Neural cell (in vitro differentiated cells): ENCODE data around the gene TTC23L. TPM values are rescaled to one million over a fixed set of nuclear protein-coding genes. Genes with fewer than 3 reads are reported as not detected.

Experiments used
- H2AFZ ChIP-seq: fragments of 200-600, 300-800 bp; sonication (generic), shearing (Covaris generic); 2 replicates; pipeline ENCODE4 v1.6.0; 2014; ENCODE audit warnings: low read depth, mild to moderate bottlenecking, antibody characterized with exemption, low read length, moderate library complexity
- H3F3A ChIP-seq: fragments of 200-600 bp; shearing (Covaris generic); 2 replicates; pipeline ENCODE4 v1.6.1; 2016; ENCODE audit warnings: mild to moderate bottlenecking, moderate library complexity, mixed read lengths, antibody characterized with exemption, low read length; ENCODE audit not compliant: insufficient read depth, poor library complexity, severe bottlenecking
- H3K27ac ChIP-seq: fragments of 200-600, 300-800 bp; sonication (generic), shearing (Covaris generic); 2 replicates; pipeline ENCODE4 v1.5.1; 2014; ENCODE audit warnings: mild to moderate bottlenecking, low read length, moderate library complexity
- H3K27me3 ChIP-seq: fragments of 300-800, 200-600 bp; sonication (generic), shearing (Covaris generic); 2 replicates; pipeline ENCODE4 v1.6.0; 2014; ENCODE audit warnings: mild to moderate bottlenecking, low read depth, low read length, moderate library complexity; ENCODE audit not compliant: insufficient read depth
- H3K36me3 ChIP-seq: fragments of 300-800, 200-600 bp; sonication (generic), shearing (Covaris generic); 2 replicates; pipeline ENCODE4 v1.5.1; 2014; ENCODE audit warnings: mild to moderate bottlenecking, antibody characterized with exemption, low read length, moderate library complexity; ENCODE audit not compliant: insufficient read depth
- H3K4me2 ChIP-seq: fragments of 300-800, 200-600 bp; sonication (generic), shearing (Covaris generic); 2 replicates; pipeline ENCODE4 v1.6.0; 2014; ENCODE audit warnings: mild to moderate bottlenecking, low read length
- H3K4me3 ChIP-seq: fragments of 300-800, 200-600 bp; sonication (generic), shearing (Covaris generic); 2 replicates; pipeline ENCODE4 v1.5.1; 2014; ENCODE audit warnings: mild to moderate bottlenecking, low read length, moderate library complexity
- H3K79me2 ChIP-seq: fragments of 200-600 bp; shearing (Covaris generic); replicated peaks from 2 replicates; pipeline ENCODE4 v1.6.0; 2014; ENCODE audit warnings: mild to moderate bottlenecking, low read length, moderate library complexity; ENCODE audit not compliant: insufficient read depth
- H3K9ac ChIP-seq: fragments of 300-800, 200-600 bp; sonication (generic), shearing (Covaris generic); 2 replicates; pipeline ENCODE4 v1.6.1; 2016; ENCODE audit warnings: mild to moderate bottlenecking, low read length, mixed read lengths
- H3K9me2 ChIP-seq: fragments of 200-600 bp; shearing (Covaris generic); 2 replicates; pipeline ENCODE4 v1.6.1; 2016; ENCODE audit warnings: mild to moderate bottlenecking, low read length, mixed read lengths; ENCODE audit not compliant: insufficient read depth
- H3K9me3 ChIP-seq: fragments of 200-600, 300-800 bp; sonication (generic), shearing (Covaris generic); 2 replicates; pipeline ENCODE4 v1.6.1; 2016; ENCODE audit warnings: mild to moderate bottlenecking, mixed run types, low read length, moderate library complexity, mixed read lengths
- H4K20me1 ChIP-seq: fragments of 200-600 bp; shearing (Covaris generic); 2 replicates; pipeline ENCODE4 v1.6.1; 2016; ENCODE audit warnings: mild to moderate bottlenecking, mixed run types; ENCODE audit not compliant: insufficient read depth
- EP300 ChIP-seq: fragments of 450-650 bp; conservative IDR thresholded peaks from 2 replicates; pipeline ENCODE4 v1.6.1; 2014; ENCODE audit warnings: antibody characterized with exemption, mild to moderate bottlenecking, moderate library complexity; ENCODE audit not compliant: poor library complexity, severe bottlenecking
- EZH2 ChIP-seq: fragments of 200-600, 300-800 bp; shearing (Covaris generic), sonication (generic); IDR thresholded peaks from 2 replicates; pipeline ENCODE4 v1.6.1; 2014; ENCODE audit warnings: antibody characterized with exemption, low read length, borderline replicate concordance, mild to moderate bottlenecking; ENCODE audit not compliant: insufficient read depth, poor library complexity, severe bottlenecking
- MXI1 ChIP-seq: fragments of 450-650 bp; conservative IDR thresholded peaks from 2 replicates; pipeline ENCODE4 v1.6.1; 2014; ENCODE audit warnings: antibody characterized with exemption, mild to moderate bottlenecking; ENCODE audit not compliant: poor library complexity, severe bottlenecking
- POLR2AphosphoS5 ChIP-seq: IDR thresholded peaks from 2 replicates; pipeline ENCODE4 v1.6.1; 2012
- RAD21 ChIP-seq: fragments of 450-650 bp; conservative IDR thresholded peaks from 2 replicates; pipeline ENCODE4 v1.6.1; 2014; ENCODE audit warnings: antibody characterized with exemption, mild to moderate bottlenecking, moderate library complexity
- SMC3 ChIP-seq: fragments of 450-650 bp; conservative IDR thresholded peaks from 2 replicates; pipeline ENCODE4 v1.6.1; 2014; ENCODE audit warnings: antibody characterized with exemption, mild to moderate bottlenecking, moderate library complexity; ENCODE audit not compliant: poor library complexity
- TAF1 ChIP-seq: IDR thresholded peaks from 2 replicates; pipeline ENCODE4 v1.6.1; 2012; ENCODE audit warnings: low read depth
- polyA plus RNA-seq: library from polyadenylated mRNA; depleted of rRNA; stranded (reverse); fragments of >200 nt; gene quantifications from 2 replicates; pipeline ENCODE4 v1.2.3, GENCODE V29; 2014
- TF ChIP-seq, protein P1 (sequence below): fragments of 450-650 bp; IDR thresholded peaks from 2 replicates; pipeline ENCODE4 v1.5.1; 2014; ENCODE audit warnings: antibody characterized with exemption, mild to moderate bottlenecking, moderate library complexity; ENCODE audit not compliant: poor library complexity, severe bottlenecking
- TF ChIP-seq, protein P2 (sequence below): IDR thresholded peaks from 2 replicates; pipeline ENCODE4 v1.6.1; 2012; ENCODE audit warnings: borderline replicate concordance

TTC23L gene
- polyA plus RNA-seq, 1 donor from 2014 or later, result 8.3 TPM

DNA sequence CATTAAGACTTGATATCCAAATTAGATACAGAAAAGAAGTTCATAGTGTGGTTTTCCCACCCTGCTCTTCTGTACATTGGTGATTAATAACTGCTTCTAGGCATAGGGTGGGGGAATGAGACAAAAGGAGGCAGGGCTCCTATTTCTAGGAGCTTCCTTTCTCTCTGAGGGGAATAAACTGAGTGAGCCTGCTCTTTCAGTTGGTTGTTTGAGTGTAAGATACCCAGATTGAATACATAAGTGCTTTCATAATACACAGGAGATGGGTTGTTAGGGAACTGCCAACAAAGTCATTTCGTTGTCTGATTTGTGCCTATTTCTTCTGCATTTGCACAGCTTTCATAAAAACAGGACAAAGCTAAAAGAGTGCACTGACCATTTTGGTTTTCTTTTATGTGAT is 48.9 kb upstream of the TTC23L start:
- no peaks in the 10 kb centered on the region for H3K79me2 ChIP-seq
- no peaks in the 10 kb centered on the region for H3F3A ChIP-seq
- no peak overlapping the region for H3K4me3 ChIP-seq
- no peak overlapping the region for H3K9ac ChIP-seq
- no peak overlapping the region for H3K4me2 ChIP-seq
- H4K20me1 ChIP-seq, result no peaks in the 10 kb centered on the region
- no peak overlapping the region for H2AFZ ChIP-seq
- H3K36me3 ChIP-seq, result no peaks in the 10 kb centered on the region
- TF ChIP-seq, protein P1, sequence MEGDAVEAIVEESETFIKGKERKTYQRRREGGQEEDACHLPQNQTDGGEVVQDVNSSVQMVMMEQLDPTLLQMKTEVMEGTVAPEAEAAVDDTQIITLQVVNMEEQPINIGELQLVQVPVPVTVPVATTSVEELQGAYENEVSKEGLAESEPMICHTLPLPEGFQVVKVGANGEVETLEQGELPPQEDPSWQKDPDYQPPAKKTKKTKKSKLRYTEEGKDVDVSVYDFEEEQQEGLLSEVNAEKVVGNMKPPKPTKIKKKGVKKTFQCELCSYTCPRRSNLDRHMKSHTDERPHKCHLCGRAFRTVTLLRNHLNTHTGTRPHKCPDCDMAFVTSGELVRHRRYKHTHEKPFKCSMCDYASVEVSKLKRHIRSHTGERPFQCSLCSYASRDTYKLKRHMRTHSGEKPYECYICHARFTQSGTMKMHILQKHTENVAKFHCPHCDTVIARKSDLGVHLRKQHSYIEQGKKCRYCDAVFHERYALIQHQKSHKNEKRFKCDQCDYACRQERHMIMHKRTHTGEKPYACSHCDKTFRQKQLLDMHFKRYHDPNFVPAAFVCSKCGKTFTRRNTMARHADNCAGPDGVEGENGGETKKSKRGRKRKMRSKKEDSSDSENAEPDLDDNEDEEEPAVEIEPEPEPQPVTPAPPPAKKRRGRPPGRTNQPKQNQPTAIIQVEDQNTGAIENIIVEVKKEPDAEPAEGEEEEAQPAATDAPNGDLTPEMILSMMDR, result no peak
- TF ChIP-seq EP300, result peak; percentile 67
- TF ChIP-seq MXI1, result no peak
- TF ChIP-seq TAF1, result no peak
- TF ChIP-seq POLR2AphosphoS5, result peak; percentile 40
- TF ChIP-seq, protein P2, sequence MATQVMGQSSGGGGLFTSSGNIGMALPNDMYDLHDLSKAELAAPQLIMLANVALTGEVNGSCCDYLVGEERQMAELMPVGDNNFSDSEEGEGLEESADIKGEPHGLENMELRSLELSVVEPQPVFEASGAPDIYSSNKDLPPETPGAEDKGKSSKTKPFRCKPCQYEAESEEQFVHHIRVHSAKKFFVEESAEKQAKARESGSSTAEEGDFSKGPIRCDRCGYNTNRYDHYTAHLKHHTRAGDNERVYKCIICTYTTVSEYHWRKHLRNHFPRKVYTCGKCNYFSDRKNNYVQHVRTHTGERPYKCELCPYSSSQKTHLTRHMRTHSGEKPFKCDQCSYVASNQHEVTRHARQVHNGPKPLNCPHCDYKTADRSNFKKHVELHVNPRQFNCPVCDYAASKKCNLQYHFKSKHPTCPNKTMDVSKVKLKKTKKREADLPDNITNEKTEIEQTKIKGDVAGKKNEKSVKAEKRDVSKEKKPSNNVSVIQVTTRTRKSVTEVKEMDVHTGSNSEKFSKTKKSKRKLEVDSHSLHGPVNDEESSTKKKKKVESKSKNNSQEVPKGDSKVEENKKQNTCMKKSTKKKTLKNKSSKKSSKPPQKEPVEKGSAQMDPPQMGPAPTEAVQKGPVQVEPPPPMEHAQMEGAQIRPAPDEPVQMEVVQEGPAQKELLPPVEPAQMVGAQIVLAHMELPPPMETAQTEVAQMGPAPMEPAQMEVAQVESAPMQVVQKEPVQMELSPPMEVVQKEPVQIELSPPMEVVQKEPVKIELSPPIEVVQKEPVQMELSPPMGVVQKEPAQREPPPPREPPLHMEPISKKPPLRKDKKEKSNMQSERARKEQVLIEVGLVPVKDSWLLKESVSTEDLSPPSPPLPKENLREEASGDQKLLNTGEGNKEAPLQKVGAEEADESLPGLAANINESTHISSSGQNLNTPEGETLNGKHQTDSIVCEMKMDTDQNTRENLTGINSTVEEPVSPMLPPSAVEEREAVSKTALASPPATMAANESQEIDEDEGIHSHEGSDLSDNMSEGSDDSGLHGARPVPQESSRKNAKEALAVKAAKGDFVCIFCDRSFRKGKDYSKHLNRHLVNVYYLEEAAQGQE, result no peak
- TF ChIP-seq RAD21, result no peak
- TF ChIP-seq EZH2, result no peak
- TF ChIP-seq SMC3, result no peak
- H3K27me3 ChIP-seq, result no peaks in the 10 kb centered on the region
- peak overlapping the region; percentile 59 for H3K27ac ChIP-seq
- no peaks in the 10 kb centered on the region for H3K9me3 ChIP-seq
- no peaks in the 10 kb centered on the region for H3K9me2 ChIP-seq

DNA sequence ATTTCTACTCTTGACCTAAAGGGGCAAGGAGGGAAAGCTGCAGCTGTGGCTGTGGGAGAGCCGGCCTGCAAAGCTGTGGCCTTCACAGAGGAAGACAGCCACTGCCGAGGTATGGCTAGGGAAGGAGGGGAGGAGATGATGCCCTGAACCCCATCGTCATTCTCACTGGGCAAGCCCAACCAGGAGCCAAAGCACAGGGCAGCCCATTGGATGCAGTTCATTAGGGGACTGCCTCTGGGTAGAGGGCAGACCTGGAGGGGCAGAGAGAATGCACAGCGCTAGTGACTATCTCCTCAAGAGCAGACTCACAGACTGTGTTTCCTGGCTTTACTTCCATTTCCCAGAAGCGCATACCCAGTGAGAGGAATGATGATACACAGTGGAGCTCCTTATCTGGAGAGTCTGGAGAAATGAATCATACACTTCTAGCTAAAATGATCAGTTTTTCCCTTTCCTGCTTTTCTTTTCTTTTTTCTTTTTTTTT is 47.2 kb upstream of the TTC23L start:
- no peak overlapping the region for H3K4me3 ChIP-seq
- no peak overlapping the region for H3K4me2 ChIP-seq
- no peaks in the 10 kb centered on the region for H3K36me3 ChIP-seq
- no peak for TF ChIP-seq MXI1
- no peak for TF ChIP-seq SMC3
- no peak for TF ChIP-seq TAF1
- TF ChIP-seq EZH2, result no peak
- TF ChIP-seq EP300, result no peak
- no peak for TF ChIP-seq POLR2AphosphoS5
- TF ChIP-seq, protein P2, result no peak
- TF ChIP-seq, protein P1, result no peak
- TF ChIP-seq RAD21, result no peak
- H2AFZ ChIP-seq, result no peak overlapping the region
- H3F3A ChIP-seq, result no peaks in the 10 kb centered on the region
- H4K20me1 ChIP-seq, result no peaks in the 10 kb centered on the region
- no peaks in the 10 kb centered on the region for H3K9me3 ChIP-seq
- H3K9ac ChIP-seq, result no peak overlapping the region
- no peak overlapping the region for H3K27ac ChIP-seq
- H3K9me2 ChIP-seq, result no peaks in the 10 kb centered on the region
- H3K79me2 ChIP-seq, result no peaks in the 10 kb centered on the region
- no peaks in the 10 kb centered on the region for H3K27me3 ChIP-seq
